Measurements from ENCODE around the gene C2orf68.
"Not testable (repeated sequence)": the region's sequence is repeated elsewhere in the genome, so short reads cannot be mapped to it uniquely, and the experiment has no call there.

The C2orf68 gene

DNA sequence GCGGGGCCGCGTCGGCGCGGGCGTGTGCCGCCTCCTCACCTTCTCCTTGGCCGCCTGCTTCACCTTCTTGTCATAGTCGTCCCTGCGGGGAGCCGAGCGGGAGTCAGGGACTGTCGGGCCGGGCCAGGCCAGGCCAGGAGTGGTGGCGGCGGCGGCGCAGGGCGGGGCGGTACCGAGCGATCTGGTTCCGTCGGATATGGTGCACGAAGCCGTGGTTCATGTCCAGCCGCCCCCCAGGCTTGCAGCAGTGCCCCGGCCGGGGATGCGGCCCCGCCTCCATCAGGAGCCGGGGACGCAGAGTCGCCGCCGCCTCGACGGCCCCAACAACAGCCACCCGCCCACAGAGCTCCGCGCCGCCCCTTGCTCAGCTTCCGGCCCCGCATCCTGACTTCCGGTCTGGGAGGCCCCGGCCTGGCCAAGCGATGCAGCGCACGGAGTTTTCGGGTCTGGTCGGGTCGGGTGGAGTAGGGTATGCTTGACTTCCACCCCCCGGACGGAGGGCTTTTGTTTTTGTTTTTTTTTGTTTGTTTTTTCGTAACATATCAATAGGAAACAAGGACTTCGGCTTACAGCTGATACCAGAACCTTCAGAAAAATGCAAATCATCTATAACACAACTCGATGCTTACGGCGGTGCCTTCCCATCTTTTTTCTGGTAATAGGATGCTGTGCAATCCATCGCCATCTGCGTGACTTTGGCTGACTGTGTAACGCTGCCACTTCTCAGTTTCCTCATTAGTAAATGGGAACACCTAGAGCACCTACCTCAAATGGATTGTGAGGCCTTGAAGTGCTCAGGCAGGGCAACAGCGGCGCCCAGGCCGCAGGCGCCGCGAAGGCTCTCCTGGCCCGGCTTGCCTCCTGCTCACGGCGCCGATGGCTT, at the start of gene C2orf68:
Gene C2orf68, minus strand, starts transcription at position 362 of the 883 bp plus-strand sequence. Its CDS starts 82 bp downstream, at position 280.
- in situ Hi-C loops (cut with MboI; ENCODE audit: low sequenced_read_pairs): no loop called here

- in situ Hi-C loops (cut with MboI; ENCODE audit: low sequenced_read_pairs): no loop called here
These were observed 49.4 kb upstream of the C2orf68 start for GRCh38 chr2:85661139-85661858.

DNA sequence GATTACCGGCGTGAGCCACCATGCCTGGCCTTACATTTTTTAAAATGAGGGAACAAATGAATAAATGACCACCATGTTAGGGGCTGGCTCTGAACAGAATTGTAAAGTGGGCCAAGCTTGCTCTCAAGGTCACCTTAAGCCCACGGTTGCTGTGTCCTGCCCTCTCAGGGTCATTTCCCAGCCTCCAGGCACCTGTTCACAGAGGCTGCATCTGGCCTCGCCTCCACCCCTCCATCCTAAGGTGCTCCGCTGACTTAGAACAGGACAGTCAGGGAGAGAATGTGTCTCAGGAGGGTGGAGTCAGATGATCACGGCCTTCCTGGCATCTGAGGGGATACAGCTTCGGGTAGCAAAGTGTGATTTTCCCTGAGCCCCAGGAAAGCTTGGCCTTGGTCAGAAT, 48.9 kb upstream of the C2orf68 start:
- in situ Hi-C loops (cut with MboI; ENCODE audit: low sequenced_read_pairs): no loop called here

DNA sequence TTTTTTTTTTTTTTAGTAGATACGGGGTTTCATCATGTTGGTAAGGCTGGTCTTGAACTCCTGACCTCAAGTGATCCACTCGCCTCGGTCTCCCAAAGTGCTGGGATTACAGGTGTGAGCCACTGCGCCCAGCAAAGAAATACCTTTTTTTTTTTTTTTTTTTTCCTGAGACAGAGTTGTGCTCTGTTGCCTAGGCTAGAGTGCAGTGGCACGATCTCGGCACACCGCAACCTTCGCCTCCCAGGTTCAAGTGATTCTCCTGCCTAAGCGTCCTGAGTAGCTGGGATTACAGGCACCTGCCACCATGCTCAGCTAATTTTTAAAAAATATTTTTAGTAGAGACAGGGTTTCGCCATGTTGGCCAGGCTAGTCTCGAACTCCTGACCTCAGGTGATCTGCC, 48.4 kb upstream of the C2orf68 start:
- in situ Hi-C loops (cut with MboI; ENCODE audit: low sequenced_read_pairs): not testable (repeated sequence)

- in situ Hi-C loops (cut with MboI; ENCODE audit: low sequenced_read_pairs): loop anchor here (10.0 kb wide), 1 partner anchor 155 kb away; no protein-coding TSS in a partner anchor
These were observed 47.6 kb upstream of the C2orf68 start for GRCh38 chr2:85659324-85659981.

DNA sequence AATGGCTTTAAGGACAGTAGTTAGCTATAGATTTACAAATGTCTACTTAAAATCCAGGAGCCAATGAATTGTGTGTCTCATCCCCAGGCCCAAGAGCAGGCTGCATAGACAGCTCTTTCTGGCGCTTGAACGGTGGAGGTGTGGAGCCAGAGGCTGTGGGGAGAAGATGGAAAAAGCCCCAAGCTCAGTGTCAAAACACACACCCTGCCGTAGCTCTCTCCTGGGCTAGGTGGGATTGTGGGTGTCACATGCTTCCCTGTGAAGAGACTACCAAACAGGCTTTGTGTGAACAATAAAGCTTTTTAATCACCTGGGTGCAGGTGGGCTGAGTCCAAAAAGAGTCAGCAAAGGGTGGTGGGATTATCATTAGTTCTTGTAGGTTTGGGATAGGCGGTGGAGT, 45.5 kb upstream of the C2orf68 start:
- in situ Hi-C loops (cut with MboI; ENCODE audit: low sequenced_read_pairs): loop anchor here (10.0 kb wide), 1 partner anchor 157 kb away; no protein-coding TSS in a partner anchor

GRCh38 chr2:85656468-85656867, 44.6 kb upstream of the C2orf68 start:
- in situ Hi-C loops (cut with MboI; ENCODE audit: low sequenced_read_pairs): loop anchor here (10.0 kb wide), 1 partner anchor 158 kb away; no protein-coding TSS in a partner anchor

- in situ Hi-C loops (cut with MboI; ENCODE audit: low sequenced_read_pairs): loop anchor here (10.0 kb wide), 1 partner anchor 159 kb away; no protein-coding TSS in a partner anchor
These were observed 44.1 kb upstream of the C2orf68 start for GRCh38 chr2:85655961-85656417.

DNA sequence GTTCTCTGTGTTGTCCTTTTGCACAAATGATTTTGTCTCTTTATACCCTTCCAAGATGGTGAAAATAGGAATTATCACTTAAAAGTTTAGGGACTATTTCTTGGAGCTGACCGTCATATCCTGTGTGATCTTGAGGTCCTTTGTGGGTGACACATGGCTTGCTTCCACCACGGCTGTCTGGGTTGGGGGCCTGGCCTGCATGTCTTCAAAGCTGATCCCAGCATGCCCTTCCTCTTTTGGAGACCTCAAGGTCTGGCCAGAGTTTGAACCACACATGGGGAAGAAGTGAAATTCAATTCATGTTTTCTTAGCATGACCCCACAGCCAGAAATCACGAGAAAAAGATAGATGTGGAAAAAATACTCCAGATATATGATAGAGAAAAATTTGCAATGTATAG, 42.1 kb upstream of the C2orf68 start:
- in situ Hi-C loops (cut with MboI; ENCODE audit: low sequenced_read_pairs): loop anchor here (10.0 kb wide), 1 partner anchor 161 kb away; no protein-coding TSS in a partner anchor

GRCh38 chr2:85652056-85652455, 40.2 kb upstream of the C2orf68 start:
- in situ Hi-C loops (cut with MboI; ENCODE audit: low sequenced_read_pairs): loop anchor here (10.0 kb wide), 1 partner anchor 163 kb away; no protein-coding TSS in a partner anchor

DNA sequence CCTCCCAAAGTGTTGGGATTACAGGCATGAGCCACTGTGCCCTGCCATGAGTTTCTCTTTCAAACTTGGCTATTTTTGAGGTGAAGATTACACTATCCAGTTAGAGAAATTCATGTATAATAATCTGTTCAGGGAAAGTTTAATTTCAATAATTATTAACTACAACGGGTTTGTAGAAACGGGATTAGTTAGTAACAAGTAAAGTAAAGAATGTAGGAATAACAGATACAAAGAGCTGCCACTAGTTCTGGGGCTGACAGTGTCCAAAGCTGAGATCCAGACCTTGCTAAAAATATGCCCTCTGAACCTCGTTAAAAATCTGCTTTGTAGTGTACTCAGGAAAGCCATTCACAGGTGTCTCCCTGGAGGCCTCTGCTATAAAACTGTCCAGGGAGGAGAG, 39.2 kb upstream of the C2orf68 start:
- in situ Hi-C loops (cut with MboI; ENCODE audit: low sequenced_read_pairs): loop anchor here (10.0 kb wide), 1 partner anchor 164 kb away; no protein-coding TSS in a partner anchor

DNA sequence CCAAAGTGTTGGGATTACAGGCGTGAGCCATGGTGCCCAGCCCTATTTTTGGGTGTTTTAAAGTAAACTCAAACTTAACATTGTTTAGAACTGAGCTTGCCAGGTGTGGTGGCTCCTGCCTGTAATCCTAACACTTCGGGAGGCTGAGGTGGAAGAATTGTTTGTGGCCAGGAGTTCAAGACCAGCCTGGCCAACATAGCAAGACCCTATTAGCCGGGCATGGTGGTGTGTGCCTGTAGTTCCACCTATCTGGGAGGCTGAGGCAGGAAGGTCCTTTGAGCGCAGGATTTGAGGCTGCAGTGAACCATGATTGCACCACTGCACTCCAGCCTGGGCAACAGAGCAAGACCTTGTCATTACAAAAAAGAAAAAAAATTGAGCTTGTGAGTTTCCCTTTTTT, 38.6 kb upstream of the C2orf68 start:
- in situ Hi-C loops (cut with MboI; ENCODE audit: low sequenced_read_pairs): loop anchor here (10.0 kb wide), 1 partner anchor 164 kb away; no protein-coding TSS in a partner anchor

DNA sequence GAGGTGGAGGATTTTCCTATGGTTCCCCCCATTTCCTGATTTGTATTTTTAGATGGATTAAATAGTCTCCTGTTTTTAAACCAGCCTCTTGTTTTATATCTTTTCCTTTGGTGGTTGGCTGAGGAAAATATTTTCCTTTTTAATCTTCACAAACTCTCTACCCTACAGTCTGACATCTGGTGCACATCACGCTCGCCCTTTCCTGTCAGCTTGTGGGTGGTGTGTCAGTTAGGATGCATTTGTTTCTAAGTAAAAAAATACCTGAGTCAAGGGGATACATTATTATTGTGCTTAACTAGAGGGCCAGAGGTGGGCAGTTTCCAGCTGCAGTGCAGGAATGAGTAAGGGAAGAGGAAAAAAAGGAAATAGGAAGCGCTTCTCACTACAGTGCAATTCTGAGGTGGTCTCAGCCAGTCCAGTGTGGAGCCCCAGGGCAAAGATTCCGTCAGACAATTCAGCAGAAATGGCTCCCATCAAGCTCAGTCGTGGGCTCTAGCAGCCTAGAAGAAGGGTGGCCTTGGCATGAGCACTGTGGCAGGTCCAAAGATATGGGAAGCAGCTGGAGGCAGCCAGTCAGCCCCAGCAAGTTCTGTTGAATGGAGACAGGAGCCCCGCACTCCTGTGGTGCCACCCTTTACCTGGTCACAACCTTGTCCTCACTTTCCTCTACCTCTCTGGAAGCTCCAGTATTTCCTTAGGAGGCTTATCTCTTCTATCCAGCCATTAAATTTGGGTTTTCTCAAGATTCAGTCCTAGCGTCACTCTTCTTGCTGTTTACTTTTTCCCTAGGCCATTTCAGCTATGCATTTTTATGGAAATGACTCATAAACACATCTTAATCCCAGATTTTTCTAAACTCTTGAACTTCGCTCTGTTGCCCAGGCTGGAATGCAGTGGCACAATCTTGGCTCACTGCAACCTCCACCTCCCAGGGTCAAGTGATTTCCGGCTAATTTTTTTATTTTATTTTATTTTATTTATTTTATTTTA, 37.6 kb upstream of the C2orf68 start:
- in situ Hi-C loops (cut with MboI; ENCODE audit: low sequenced_read_pairs): loop anchor here (10.0 kb wide), 1 partner anchor 165 kb away; no protein-coding TSS in a partner anchor

DNA sequence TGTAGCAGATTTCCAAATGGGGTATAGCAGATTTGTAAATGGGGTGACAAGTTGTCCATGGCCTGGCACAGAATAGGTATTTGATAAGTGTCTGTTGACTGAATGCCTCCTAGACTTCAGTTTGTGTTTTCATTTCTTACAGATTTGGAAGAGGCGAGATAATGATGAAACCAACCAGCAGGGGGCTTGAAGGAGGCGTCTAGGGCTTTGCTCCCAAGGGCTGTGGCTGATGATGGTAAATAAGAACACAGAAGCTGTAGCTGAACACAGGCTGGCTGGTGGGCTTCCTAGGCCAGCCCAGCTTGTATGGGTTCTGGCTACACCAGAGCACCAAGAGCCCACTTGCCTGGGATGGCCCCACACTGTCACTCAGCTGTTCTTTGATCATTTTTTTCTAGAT, 36.8 kb upstream of the C2orf68 start:
- in situ Hi-C loops (cut with MboI; ENCODE audit: low sequenced_read_pairs): no loop called here

DNA sequence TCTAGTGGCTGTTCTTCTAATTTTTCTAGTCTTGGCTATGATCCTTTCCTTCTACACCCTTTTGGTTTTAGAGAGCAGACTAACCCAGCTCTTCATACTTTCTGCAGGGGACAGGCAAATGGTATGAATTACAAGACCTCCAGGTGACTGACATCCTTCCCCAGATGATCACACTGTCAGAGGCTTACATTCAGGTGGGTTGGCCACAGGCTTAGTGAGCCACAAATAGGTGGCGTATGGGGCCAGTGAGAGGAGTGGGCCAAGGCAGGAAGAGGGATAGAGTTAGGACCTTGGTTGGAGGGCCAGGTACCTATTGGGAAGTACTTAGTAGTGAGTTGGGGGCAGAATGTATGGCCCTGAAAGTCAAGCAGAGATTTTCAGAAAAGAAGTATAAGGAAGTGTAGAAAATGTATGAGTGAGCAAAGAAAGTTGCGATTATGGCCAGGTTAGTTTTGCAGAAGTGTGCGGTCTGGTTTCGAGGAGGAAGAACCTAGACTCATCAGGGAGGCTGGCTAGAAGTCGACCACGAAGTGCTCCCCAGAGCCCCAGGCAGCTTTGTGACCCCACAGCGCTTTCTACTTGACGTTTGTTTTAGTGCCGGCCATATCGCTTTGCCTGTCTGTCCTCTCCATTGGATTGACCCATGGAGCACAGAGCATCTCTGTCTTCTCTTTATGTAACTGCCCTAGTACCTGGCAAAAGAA, 36.1 kb upstream of the C2orf68 start:
- in situ Hi-C loops (cut with MboI; ENCODE audit: low sequenced_read_pairs): no loop called here

DNA sequence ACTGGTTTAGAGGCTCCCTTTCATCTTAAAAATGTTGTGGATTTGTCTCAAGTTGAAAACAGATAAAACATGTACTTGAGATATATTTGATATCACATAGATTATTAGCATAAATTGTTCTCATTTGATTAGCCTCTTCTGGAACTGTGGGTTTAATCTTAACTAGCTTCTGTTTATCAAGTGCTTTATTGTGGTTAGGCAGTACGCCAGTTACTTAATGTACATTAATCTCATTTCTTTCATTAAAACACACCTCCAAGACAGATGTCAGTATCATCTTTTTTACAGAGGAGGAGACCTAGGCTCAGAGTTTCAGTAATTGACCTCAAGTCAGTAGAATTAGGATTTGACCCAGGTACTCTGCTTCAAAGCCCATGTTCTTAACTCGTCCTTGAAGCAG, 34.3 kb upstream of the C2orf68 start:
- in situ Hi-C loops (cut with MboI; ENCODE audit: low sequenced_read_pairs): no loop called here

DNA sequence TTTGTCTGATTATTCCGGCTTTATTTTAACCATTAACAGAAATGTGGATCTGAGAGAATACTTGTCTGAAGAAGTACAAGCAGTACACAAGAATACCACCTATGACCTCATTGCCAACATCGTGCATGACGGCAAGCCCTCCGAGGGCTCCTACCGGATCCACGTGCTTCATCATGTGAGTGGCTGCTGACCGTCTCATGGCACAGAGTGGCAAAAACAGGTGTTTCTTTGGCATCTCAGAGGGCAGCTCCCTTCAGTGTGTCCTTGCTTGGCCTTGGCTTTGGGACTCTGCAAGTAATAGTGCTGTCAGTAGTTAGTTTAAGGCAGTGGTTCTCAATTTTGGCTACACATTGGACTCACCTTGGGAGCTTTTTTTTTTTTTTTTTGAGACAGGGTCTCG, 33.0 kb upstream of the C2orf68 start:
- in situ Hi-C loops (cut with MboI; ENCODE audit: low sequenced_read_pairs): no loop called here

DNA sequence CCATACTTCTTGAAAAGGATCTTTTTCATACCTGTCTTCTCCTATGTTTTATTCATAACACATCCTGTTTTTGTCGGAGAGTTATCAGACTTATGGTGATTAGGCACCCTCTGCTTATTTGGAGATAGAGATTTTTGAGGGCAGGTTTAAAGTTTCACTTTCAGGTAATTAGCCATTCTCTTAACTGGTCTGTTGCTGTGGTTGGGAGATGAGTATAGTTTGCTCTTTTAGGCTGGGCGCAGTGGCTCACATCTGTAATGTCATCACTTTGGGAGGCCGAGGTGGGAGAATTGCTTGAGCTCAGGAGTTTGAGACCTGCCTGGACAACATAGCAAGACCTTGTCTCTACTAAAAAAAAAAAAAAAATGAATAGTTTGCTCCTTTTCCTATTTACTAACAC, 30.9 kb upstream of the C2orf68 start:
- in situ Hi-C loops (cut with MboI; ENCODE audit: low sequenced_read_pairs): no loop called here

GRCh38 chr2:85635636-85636035, 23.8 kb upstream of the C2orf68 start:
- in situ Hi-C loops (cut with MboI; ENCODE audit: low sequenced_read_pairs): no loop called here

All from HL-60/S4 (cell line).